Measurements from ENCODE around the gene ELOVL5. TPM values are rescaled to one million over a fixed set of nuclear protein-coding genes. Genes with fewer than 3 reads are reported as not detected.

Gene ELOVL5
- total RNA-seq, 1 donor from 2014 or later: 72.4 TPM

- ATAC-seq (no peak), DNase-seq (no peak)
- H3K4me3 ChIP-seq: no peak overlapping the region
- no peaks in the 10 kb centered on the region for H3K9me3 ChIP-seq
- no peaks in the 10 kb centered on the region for H3K4me1 ChIP-seq
- intact Hi-C loops (cut with DNase I): no loop called here
- H3K36me3 ChIP-seq: peaks cover 72% of the 10 kb centered on the region
- H3K27me3 ChIP-seq (ENCODE audit: low read depth): no peaks in the 10 kb centered on the region
- no peak for TF ChIP-seq CTCF (IDR thresholded peaks at IDR 0.05)
- H3K27ac ChIP-seq: no peak overlapping the region
These were observed 83.7 kb downstream of the ELOVL5 start for GRCh38 chr6:53264915-53265607.

GRCh38 chr6:53264337-53264736, 84.4 kb downstream of the ELOVL5 start:
- no peak overlapping the region for H3K4me3 ChIP-seq
- H3K9me3 ChIP-seq: no peaks in the 10 kb centered on the region
- DNase-seq: no peak
- no peaks in the 10 kb centered on the region for H3K4me1 ChIP-seq
- intact Hi-C loops (cut with DNase I): no loop called here
- ATAC-seq: peak in 1 of 2 donors; percentile 8
- no peaks in the 10 kb centered on the region for H3K27me3 ChIP-seq (ENCODE audit: low read depth)
- H3K27ac ChIP-seq: no peak overlapping the region
- peaks cover 71% of the 10 kb centered on the region for H3K36me3 ChIP-seq
- no peak for TF ChIP-seq CTCF (IDR thresholded peaks at IDR 0.05)

GRCh38 chr6:53263917-53264316, 84.8 kb downstream of the ELOVL5 start:
- no peak overlapping the region for H3K27ac ChIP-seq
- H3K4me3 ChIP-seq: no peak overlapping the region
- TF ChIP-seq CTCF (IDR thresholded peaks at IDR 0.05): no peak
- H3K27me3 ChIP-seq (ENCODE audit: low read depth): no peaks in the 10 kb centered on the region
- intact Hi-C loops (cut with DNase I): no loop called here
- H3K9me3 ChIP-seq: no peaks in the 10 kb centered on the region
- peaks cover 67% of the 10 kb centered on the region for H3K36me3 ChIP-seq
- peak; percentile 75 to 77 for ATAC-seq
- no peak for DNase-seq
- no peaks in the 10 kb centered on the region for H3K4me1 ChIP-seq

GRCh38 chr6:53259860-53260580, 88.7 kb downstream of the ELOVL5 start:
- H3K9me3 ChIP-seq: no peaks in the 10 kb centered on the region
- no peak for ATAC-seq
- TF ChIP-seq CTCF (IDR thresholded peaks at IDR 0.05): no peak
- no peak for DNase-seq
- no peaks in the 10 kb centered on the region for H3K4me1 ChIP-seq
- no peak overlapping the region for H3K4me3 ChIP-seq
- intact Hi-C loops (cut with DNase I): no loop called here
- no peaks in the 10 kb centered on the region for H3K27me3 ChIP-seq (ENCODE audit: low read depth)
- H3K27ac ChIP-seq: no peak overlapping the region
- H3K36me3 ChIP-seq: peaks cover 31% of the 10 kb centered on the region

GRCh38 chr6:53258774-53259155, 90.0 kb downstream of the ELOVL5 start:
- Histone ChIP-seq H3K4me3 (no peak overlapping the region), H3K9me3 (no peaks in the 10 kb centered on the region), H3K27ac (no peak overlapping the region), H3K4me1 (no peaks in the 10 kb centered on the region), H3K27me3 (ENCODE audit: low read depth) (no peaks in the 10 kb centered on the region), H3K36me3 (peaks cover 25% of the 10 kb centered on the region)
- ATAC-seq (no peak), DNase-seq (no peak)
- TF ChIP-seq CTCF (IDR thresholded peaks at IDR 0.05): no peak
- intact Hi-C loops (cut with DNase I): no loop called here
